ENCODE data around the gene GDF10.

Gene GDF10

DNA sequence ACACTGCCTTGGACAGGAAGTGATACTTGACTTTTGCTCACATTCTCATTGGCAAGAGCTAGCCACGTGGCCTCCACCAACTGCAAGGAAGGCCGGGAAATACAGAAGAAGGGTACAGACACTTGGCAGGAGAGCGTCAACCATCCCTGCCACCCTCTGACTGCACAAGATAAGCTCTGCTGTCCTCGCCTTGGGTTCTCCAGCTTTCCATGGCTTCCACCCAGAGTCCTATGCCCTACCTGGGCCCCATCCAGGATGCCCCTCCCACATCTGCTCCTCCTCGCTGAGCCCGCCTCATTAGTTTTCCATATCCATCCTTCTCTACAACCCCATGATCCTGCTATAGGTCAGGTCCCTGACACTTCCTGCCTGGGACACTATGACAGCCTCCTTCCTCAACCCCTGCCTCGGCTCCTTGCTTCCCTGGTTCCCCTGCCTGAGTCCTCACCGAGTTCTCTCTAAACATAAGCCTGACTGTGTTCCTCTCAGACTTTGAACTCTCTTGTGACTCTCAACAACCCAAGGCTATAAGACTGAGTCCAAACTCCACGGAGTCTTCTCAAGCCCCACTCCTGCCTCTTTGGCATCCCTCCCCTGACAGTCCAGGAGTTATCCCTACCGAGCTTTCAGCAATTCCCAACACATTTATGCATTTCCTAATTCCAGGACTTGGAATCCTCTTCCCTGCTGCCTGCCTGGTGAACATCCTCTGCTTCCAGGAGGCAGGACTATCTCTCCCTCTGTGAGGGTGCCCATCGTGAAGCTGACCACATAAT lies 23.2 kb upstream of the GDF10 start:
- no peak for DNase-seq

DNA sequence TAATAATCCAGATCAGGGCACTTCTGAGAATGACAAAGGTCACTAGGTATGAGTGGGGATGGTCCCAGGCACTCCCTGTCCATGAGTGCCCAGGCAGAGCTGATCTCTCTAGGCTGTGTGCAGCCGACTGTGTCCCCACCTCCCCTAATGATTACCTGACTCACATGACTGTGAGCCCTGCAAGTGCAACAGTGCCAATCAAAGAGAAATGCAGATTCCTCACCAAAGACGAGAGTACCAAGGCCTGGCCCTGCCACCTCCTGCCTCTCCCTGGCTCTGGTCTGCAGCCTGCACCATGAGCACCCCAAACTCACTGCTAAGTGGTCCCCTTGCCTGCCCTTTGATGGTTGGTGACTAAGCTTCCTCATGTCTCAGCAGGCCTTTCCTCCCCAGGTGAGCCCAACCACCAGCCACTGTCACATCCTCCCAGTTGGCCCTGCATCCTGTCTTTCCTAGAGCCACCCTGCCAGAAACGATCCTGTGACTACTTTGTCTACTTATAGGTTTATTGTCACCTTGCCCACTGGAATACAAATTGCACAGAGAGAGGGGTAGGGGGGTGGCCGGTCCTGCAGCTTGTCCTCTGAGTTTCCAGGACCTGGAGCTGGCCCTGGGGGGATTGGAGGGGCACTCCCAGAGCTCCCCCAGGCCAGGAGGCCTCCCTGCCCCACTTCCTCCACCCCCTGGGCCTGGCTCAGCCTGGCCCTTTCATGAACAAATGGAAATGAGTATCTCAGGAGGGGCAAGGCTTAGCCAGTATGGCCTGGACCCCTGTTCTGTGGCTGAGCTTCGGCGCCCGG lies 22.4 kb upstream of the GDF10 start:
- DNase-seq = no peak

DNA sequence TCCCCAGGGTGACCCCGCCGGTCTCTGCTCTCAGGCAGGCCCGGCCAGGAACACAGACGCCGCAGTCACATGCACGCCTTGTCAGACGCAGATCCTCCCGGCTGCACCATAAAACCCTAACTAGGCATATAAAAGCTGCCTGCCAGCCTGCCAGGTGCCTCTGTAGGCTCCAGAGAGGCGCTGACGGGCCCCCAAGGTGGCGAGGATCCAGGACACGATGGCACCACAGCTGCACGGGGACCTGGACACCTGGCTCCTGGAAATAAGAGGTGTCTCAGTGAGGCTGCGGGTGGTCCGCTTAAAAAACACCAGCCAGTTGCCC lies 21.9 kb upstream of the GDF10 start:
- no peak for DNase-seq

DNA sequence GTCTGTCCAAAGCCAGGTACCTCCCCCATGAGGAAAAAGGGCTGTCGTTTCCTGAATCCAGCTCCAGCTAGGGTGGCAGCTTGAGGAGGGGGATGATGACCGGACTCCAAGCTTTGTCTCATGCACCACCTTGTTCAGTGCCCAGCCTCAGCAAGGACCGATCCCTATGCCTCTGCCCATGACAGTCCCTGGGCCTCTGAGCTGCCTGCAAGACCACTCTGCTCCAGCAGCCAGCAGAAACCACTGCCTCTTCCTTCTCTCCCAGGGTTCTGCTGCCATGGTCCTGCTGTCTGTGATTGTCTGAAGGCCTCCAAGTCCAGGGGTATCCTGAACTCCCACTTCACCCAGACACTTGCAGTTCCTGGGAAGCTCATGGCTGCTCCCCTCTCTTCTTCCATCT lies 21.3 kb upstream of the GDF10 start:
- DNase-seq = no peak

GRCh38 chr10:47279276-47279675 lies 20.7 kb upstream of the GDF10 start:
- no peak for DNase-seq

DNA sequence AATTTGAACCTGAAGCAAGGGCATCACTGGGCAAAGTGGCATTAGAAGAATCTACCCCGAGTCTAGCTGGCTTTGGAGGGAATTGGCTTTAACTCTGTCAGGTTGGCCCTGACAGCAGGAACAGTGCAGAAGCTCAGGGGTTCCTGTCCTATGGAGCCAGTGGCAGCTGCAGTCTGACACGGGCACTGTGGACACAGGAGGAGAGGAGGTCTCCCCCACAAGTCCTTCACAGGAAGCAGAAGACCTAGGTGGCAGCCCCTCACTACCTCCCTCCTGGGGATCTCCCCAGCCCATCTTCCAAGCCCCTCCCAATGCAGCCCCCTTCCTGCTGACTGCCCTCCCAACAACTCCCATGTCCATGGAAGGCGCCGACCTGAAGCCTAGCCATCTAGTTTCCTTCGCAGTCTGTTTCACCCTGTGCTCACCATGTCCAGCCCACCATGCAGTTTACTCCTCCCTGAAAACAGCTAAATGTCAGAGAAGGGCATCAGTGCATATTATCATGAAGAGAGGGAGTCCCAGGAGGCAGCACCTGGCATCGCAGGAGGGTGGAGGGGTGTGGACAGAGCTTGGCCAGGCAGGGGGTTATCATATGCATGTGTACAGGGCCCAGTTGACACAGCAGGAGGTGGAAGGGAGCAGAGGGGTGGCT lies 17.9 kb upstream of the GDF10 start:
- DNase-seq = no peak

- no peak for DNase-seq
Measured at GRCh38 chr10:47282657-47283018, 17.4 kb upstream of the GDF10 start.

- DNase-seq = no peak
Measured at GRCh38 chr10:47283101-47283630, 16.8 kb upstream of the GDF10 start.

- DNase-seq = no peak
Measured at GRCh38 chr10:47283848-47284247, 16.1 kb upstream of the GDF10 start.

GRCh38 chr10:47285381-47286115 lies 14.4 kb upstream of the GDF10 start:
- DNase-seq = no peak

DNA sequence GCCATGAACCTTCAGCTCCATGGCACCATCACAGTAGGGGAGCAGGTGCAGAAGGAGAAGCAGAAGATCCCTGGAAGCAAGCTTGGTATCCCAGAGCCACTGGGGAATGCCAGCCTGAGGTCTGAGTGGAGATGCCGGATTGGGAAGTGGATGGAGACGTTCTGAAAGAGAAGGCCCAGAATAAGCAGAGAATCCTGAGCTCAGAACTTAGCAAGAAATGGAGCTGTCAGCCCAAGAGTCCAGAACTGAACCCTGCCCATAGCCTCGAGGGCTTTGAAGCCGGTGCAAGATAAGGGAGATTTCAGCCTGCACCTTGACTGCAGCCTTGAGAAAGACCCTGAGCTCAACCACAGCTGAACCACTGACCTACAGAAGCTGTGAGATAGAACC lies 13.9 kb upstream of the GDF10 start:
- DNase-seq = no peak

GRCh38 chr10:47286591-47287315 lies 13.2 kb upstream of the GDF10 start:
- DNase-seq = no peak

DNA sequence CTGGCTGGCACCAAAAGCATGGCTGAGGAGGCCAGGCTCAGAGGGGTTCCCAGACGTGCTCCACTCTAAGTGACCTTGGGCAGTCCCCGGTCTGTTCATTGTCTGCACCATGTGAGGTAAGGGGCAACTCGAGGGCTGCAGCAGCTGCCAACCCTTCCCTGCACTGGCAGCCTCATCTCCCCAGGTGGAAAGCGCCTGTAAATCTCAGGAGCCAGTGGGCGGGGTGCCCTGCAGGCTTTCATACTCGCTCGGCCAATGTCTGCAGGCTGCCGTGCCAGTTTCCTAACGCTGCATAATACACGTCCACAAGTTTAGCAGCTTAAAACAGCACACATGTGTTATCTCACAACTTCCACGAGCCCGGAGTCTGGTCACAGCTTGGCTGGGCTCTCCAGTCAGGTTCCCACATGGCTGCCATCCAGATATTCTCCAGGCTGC lies 12.6 kb upstream of the GDF10 start:
- no peak for DNase-seq

GRCh38 chr10:47287805-47288204 lies 12.2 kb upstream of the GDF10 start:
- no peak for DNase-seq

DNA sequence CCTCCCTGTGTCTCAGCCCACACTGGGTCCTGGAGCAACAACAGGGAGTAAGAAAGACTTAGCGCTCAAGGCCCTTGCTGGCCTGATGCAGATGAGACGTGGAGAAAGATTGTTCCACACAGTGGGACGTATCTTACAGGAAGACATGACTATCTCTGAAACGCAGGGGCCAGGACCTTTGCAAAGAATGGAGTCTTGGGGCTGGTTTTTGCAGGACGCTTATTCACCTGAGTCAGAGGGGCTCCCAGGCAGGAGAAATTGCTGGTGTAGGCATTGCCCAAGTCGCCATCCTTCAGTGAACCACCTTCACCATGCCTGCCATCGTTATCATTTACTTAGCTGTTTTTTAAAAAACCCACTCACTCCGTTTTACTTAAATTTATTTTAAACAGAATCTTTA lies 11.8 kb upstream of the GDF10 start:
- no peak for DNase-seq

- DNase-seq = no peak
Measured at GRCh38 chr10:47288916-47289495, 11.0 kb upstream of the GDF10 start.

- DNase-seq = no peak
Measured at GRCh38 chr10:47289921-47290320, 10.1 kb upstream of the GDF10 start.

GRCh38 chr10:47290338-47290737 lies 9.7 kb upstream of the GDF10 start:
- no peak for DNase-seq

DNA sequence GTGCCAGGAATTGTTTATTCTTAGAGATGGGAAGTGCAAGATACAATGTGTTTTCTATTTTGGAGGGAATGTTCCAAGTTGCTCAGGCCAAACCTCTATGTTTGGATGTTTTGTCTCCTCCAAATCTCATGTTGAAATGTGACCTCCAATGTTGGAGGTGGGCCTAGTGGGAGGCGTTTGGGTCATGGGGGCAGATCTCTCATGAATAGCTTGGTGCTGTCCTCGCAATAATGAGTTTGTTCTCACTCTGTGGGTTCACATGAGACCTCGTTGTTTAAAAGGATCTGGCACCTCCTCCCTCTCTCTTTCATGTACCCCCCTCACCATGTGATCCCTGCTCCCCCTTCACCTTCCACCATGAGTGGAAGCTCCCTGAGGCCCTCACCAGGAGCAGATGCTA lies 8.3 kb upstream of the GDF10 start:
- DNase-seq = no peak

- DNase-seq = no peak
Measured at GRCh38 chr10:47294057-47294456, 5.9 kb upstream of the GDF10 start.

DNA sequence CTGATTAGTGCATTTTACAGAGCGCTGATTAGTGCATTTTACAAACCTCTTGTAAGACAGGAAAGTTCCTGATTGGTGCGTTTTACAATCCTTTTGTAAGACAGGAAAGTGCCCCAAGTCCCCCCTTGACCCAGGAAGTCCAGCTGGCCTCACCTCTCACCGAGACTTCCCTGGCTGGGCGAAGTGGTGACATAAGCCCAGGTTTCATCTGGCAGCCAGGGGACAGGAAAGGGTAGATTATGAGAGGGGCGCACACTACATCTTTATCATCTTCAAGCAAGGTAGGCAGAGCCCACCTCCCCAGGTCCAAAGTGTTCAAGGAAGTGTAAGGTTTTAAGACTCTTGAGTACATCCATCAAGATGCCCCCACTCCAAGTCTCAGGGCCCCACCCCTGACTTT lies 5.5 kb upstream of the GDF10 start:
- no peak for DNase-seq

GRCh38 chr10:47295411-47295810 lies 4.6 kb upstream of the GDF10 start:
- no peak for DNase-seq
